Stimulated activated CD4-positive, alpha-beta T cell treated with anti-CD3 and anti-CD28 coated beads, TNF-alpha, amount 100 ng/mL, for 4 hours (primary cell): ENCODE results near the gene RAI1.
A peak's percentile ranks its signal among the peaks of the same experiment; 100 is the strongest.

Experiments used
- DNase-seq, 3 experiments: peaks; one replicate each; pipeline ENCODE4 v3.0.0-alpha.2; 2020; ENCODE audit warnings: low read depth in 3 of 3

RAI1 gene

GRCh38 chr17:17718251-17718650 lies 37.0 kb downstream of the RAI1 start:
- DNase-seq: no peak

DNA sequence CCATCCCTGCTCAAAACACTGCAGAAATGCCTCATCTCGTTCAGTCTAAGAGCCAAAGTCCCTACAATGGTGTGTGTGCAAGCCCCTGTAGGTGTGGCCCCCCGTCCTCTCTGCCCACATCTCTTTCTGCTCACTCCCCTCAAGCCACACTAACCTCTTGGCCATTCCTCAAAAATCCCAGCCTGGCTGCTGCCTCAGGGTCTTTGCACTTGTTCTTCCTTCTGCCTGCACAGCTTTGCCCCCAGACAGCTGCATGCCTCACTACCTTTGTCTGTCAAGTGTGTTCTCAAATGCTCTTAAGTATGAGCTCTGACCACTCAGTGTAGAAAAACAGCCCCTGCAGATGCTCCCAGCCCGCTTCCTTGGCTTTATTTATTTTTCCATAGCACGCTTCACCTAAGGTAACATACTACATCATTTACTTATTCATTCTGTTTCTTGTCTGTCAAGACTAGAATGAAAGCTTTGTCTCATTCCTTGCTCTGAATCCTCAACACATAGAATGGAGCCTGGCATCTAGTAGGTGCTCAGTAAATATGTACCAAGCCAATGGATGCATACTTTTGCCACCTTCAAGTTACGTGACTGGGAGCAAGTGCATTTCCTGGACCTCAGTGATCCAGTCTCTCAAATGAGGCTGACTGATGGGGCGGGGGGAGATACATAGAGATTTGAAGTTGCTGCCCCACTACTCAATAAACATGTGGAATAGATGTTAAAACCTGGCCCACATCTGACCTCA lies 38.1 kb downstream of the RAI1 start:
- no peak for DNase-seq

DNA sequence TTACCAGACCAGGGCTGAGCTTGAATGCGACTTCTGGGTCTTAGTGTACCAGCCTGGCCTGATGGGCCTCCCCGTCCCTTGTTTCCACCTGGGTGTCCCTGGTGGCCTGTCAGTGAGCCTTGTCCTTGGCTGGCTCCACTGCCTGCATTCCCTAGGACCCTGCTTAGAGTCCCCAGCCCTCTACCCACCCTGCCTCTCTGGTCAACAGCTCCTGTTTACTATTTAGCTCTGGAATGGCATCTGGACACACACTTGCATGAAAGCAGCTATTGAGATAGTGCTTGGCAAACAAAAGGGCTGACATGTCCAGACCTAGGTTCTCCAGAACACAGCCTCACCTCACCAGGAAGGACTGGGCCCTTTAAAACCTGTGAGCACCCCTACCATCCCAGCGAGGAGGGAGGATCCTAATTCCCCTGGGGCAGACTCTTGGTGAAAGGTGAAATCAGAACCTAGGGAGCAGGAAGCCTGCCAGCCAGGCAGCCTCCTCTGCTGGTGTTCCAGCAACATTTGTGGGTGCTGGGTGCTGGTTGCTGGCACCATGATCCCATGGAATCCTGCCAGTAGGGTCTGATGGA lies 38.8 kb downstream of the RAI1 start:
- no peak for DNase-seq

- DNase-seq: no peak
Observed at GRCh38 chr17:17721140-17721668, 39.9 kb downstream of the RAI1 start.

GRCh38 chr17:17722081-17722905 lies 41.0 kb downstream of the RAI1 start:
- no peak for DNase-seq

DNA sequence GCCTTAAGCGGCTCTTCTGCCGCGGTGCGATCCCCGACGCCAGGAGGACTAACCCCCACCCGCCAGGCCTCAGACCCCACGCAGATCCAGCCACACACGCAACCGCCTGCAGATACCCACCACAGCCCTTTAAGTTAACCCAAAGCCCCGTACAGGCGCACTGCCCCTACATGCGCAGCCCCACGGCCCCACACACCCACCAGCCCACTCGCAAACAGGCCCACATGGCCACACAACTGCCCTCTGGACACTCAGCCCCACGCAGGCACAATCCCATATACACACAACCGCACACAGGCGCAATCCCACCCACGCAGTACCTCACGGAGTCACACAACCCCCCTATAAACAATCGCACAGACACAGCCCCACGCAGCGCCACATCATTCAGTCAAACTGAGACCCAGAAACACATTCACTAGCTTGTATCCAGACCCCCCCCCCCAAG lies 41.7 kb downstream of the RAI1 start:
- DNase-seq: no peak

DNA sequence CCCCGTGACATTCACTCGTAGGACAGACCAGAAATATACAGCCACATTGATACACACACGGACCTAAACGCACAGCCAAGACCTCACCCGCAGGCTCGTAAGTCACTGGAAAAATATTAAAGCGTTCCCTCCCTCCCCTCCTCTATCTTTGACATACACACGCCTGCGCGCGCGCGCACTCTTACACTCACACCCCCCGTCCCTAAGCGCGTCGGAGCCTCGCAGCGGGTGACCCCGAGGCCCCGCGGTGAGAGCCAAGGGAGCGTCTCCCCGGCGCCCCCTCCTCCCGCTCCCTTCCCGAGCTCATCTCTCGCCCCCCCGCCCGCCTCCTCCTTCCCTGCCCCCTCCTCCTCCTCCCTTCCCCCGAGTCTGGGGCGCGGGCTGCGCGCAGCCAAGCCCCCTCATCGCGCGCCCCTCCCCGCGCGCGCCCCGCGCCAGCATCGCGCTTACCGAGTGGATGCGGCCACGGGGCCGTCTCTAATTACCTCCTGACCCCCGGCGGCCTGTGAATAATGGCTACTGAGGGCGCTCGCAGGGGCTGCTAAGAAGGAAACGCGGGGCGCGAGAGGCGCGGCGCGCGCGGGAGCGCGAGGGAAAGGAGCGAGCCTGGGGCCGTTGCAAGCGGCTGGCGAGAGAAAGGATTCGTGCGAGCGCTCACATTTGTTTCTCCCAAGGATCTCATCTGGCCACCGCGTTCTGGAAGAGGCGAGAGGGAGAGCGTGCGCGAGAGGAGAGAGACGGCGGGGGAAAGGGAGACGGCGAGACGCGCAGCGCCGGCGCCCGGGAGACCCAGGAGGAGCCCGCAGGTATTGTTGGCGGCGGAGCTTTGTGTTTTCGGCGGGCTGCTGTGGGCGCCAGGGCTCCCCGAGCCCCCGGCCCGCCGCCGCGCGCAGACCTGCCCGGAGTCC lies 42.4 kb downstream of the RAI1 start:
- peak in 2 of 3 experiments; percentile 9 to 16 for DNase-seq

- DNase-seq: no peak
Observed at GRCh38 chr17:17724307-17725010, 43.2 kb downstream of the RAI1 start.

- no peak for DNase-seq
Observed at GRCh38 chr17:17725011-17725751, 43.9 kb downstream of the RAI1 start.

DNA sequence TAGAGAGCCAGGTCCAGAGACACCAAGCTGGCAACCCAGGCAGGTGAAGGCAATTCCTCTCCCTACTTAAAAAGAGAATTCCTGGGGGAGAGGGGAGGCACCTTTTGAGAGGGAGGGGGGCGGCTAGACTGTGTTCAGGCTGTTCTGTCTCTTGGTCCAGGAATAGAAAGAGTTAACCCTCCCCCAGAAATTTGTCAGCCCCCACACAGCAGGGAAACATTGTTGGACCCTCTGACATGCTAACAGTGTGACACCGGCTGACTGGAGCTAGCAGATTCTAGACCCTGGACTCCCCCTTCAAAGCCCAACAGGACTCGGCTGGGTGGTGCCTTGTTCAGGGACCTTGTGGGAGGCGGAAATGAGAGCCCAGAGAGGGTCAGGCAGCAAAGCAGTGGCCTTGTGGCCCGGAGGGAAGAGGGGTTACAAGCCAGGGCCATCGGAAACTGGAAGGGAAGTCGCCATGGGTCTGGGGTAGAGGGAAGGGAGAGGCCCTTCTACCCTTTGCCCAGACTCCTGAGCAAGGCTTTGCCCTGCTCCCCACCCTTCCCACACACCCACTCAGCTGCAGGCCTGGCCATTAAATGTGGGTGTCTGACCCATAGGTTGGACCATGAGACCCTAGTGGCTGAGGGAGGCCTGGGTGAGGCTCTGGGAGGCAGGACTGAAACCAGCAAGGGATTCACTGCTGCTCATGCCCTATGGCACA lies 44.6 kb downstream of the RAI1 start:
- DNase-seq: no peak

GRCh38 chr17:17726458-17727060 lies 45.3 kb downstream of the RAI1 start:
- DNase-seq: no peak

DNA sequence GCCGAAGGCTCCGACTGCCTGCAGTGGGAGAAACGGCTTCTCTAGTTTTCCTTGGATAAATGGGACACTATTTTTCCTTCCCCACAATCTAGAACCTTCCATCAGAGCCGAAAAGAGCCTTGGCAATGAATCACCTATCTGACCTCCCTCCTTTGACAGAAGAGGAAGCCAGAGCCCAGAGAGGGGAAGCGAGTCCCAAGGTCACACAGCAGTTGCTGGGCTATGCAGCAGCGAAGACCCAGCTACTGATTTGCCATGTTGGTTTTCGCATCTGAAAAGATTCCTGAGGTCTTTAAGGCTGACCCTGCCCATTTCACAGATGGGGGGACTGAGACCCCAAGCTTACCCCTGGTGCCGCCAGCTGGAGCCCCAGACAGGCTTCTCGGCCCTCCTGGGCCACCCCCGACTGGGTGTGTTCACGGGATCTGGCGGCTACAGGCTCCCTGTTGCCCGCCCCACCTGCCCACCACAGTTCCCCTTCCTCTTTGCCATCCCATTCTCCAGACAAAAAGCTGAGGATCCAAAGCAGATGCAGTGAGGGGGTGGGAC lies 45.9 kb downstream of the RAI1 start:
- no peak for DNase-seq

- no peak for DNase-seq
Observed at GRCh38 chr17:17728146-17728545, 46.9 kb downstream of the RAI1 start.

DNA sequence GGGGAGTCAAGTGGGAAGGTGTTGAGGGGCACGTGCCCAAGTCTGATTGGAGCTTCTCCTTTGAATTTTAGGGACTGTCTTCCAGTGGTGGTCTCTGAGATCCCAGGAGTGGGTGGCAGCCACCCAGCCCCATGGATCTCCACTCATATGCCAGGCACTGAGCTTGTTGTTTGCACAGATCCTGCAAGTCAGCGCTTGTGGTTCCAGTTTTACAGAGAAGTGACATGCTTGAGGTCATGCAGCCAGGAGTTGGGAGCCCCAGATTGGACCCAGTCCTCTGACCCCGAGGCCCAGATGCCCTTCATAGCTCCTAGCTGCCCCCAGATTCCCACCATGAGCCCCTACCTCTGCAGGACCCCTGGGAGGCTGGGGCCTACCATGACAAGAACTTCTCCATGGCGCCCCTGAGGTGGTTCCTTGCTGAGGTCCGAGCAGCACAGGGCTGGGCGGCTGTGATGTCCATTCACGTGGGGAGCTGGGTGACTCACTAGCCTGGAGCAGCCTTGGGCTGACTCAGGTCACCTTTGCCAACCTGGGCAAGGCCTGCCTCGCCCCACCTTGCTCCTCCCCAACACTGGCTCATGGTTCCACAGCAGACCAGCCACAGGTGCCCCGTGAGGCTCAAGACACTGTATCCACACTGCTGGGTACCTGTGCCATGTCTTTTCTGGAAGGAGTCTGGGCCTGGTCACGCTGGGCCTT lies 47.4 kb downstream of the RAI1 start:
- no peak for DNase-seq

DNA sequence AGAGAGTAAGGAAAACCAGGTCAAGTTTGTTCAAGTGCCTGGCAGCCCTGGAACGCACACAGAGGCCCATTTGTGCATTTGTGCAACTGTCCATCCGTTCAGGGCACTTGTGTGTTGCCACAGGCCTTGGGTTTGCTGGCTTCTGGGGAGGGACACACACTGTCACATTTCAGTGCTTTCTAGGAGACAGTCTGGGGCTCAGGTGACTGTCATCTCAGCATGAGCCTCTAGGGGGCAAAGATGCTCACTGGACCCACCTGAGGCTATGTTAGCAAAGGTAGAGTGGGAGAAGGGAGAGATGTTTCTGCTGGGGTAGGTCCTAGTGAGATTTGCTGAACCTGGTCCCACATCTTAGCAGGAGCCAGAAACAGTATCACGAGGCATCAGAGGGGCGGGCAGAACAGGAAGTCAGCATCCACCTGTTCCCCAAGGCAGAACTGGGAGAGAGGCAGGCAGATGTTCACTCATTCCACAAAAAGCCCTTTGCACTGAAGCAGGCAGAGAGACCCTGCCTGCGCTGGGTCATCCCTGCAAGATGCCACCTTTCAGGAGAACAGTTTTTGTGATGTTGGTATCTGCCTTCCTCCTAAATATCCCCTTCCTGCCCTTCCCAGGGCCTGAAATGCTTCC lies 48.5 kb downstream of the RAI1 start:
- peak in 1 of 3 experiments; percentile 32 for DNase-seq

DNA sequence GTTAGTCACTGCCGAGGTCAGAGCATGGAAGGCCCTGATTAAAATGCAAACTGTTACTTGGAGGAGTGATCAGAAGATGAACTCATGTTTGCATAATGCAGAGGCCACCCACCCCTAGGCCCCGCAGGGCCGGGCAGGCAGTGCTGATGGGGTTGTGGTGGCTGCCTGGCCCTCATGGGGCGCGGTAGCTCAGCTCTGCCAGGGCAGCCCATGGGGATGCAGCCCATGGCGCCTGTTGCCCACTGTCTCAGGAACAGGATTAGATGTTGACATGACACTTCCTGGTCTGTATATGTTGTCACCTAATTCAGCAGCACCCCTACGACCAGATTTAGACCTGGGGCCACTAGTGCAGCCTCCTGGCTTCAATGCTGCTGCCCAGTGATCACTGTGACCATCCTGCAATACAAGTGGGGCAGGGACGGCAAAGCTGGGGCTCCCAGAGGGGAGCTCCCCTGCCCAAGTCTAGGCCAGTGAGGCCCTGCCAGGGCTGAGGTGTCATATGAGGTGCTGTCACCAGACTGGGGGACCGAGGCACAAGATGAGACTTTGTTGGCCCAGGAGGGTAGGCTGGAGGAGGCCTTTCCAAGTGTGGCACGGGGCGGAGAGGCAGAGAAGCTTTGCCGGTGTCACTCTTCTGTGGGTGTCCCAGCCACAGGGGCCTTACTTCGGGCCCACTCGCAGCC lies 49.1 kb downstream of the RAI1 start:
- DNase-seq: no peak

DNA sequence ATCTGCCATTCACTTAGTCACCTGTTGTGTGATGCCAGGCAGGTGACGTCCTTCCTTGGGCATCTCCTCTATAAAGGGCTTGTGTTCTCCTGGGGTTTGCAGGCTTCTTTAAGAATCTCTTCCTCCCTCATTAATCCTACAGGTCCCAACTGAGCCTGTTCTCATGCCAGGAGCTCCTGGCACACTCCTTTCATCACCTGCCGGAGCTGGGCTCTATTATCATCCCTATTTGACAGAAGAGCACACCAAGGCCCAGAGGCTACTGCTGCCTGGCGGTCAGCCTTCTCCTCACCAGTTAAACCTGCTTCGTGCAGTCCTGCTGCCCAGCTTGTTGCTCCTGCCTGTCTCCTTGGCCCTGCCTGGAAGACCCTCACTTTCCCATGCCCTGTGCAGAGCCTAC lies 51.2 kb downstream of the RAI1 start:
- DNase-seq: no peak
